ENCODE data around the gene EVL.
"Not testable (repeated sequence)": the region's sequence is repeated elsewhere in the genome, so short reads cannot be mapped to it uniquely, and the experiment has no call there.

Gene EVL

DNA sequence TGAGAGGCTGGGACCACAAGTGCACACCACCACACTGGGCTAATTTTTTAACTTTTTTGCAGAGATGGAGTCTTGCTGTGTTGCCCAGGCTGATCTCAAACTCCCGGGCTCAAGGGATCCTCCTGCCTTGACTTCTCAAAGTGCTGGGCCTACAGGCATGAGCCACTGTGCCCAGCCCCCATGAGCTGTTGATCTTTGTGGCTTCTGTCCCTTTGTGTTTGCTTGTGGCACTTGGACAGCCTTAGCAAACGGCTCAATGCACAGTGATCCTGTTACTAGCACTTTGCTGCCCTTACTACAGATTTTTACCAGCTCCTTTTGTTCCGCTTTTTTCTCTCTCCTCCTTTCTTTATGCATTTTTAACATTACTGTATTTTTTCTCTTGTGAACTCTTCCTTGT is 25.3 kb upstream of the EVL start:
- DNase-seq, result no peak

DNA sequence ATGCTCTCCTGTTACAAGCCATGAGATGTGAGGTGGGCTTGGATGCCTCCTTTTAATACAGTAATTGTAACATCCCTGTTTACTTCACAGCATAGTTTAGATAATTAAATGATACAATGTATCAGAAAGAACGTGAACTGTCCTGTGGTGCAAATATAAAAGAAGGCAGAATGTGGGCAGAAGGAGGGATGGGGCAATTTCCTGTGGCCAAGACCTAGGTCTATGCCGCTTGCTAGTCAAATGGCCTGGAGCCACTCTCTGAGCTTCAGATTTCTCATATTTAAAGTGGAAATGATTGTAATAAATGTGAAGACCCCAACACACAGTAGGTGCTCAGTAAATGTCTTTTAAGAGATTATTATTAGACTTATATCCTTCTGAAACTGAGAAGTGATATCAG is 24.0 kb upstream of the EVL start:
- DNase-seq, result no peak

DNA sequence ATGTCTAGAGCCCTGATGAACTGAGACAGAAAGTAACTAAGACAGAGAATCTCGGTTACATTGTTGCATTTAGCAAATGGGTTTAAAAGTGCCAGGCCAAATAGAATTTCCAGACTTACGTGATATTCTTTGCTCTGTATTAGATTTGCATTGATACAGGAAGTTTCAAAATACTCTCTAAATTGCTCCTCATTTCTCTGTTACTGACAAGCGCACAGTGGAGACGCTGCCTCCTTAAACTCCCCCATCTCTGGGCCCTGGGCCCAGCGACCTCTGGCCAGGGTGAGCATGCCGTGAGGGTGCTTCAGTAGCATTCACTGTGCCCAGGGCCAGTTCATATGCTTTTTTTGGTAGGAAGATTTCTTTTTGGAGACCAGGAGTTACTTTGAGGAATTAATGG is 22.9 kb upstream of the EVL start:
- DNase-seq, result no peak

DNA sequence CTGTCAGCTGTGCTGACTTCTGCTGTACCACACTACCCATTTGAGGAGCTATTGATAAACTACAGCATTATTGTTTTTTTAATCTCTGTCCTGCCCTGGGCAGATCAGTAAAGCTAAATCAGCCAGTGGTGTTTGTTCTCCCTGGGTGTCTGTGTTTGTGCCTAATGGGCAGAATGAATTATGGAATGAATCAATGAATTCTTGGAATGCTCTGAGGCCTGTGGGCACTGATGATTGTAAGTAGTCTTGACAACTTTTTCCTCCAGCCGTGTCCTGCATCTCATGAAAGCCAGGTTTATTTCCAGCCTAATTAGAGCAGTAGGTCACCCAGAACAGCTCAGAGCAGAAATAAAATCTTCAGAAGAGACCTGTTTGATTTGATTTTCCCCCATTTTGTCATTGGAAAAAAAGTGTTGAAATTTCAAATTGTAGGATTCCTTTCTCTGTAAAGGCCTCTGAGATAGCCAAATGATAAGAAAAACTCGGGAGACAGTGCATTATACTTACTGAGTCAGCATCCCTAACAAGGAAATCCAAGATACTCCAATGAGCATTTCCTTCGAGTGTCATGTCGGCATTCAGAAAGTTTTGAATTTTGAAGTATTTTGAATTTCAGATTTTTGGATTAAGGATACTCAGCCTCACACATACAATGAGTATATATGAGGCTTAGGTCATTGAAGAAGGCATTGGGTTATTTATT is 19.4 kb upstream of the EVL start:
- no peak for DNase-seq

DNA sequence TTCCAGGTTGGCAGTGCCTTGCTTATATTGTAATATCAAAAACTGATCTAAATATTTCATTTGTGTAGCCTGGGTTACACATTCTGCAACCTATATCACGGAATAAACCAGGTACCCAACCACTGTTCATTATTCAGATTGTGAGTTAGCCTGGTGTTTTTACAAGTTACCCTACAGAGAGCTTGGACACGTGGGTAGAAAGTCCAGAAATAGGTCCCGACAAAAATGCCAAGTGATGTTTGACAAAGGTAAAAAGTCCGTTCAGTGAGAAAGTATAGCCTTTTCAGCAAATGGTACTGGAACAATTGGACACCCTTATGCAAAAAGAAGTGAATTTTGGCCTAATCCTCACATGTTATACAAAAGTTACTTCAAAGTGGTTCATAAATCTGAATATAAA is 17.6 kb upstream of the EVL start:
- DNase-seq, result no peak

- no peak for DNase-seq
Measured at GRCh38 chr14:100048786-100049185, 16.4 kb upstream of the EVL start.

DNA sequence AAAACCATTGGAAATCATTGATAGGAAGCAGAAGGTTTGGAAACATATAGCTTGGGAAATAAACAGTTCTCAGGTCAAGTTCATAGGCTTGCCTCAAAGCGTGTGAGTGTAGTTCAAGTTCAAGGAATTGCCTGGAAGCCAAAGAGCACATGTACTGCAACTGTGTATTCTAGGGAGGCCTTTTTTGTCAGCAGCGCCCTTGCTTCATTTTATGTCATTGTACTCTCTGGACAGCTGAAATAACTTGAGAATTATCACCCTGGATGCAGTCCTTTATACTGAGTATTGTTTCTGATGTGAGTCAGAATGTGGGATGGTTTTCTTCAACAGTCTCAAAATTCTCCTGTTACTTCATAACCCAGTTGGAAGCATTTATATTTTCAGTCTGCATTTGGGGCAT is 16.0 kb upstream of the EVL start:
- DNase-seq, result no peak

- DNase-seq, result no peak
Measured at GRCh38 chr14:100051103-100051502, 14.1 kb upstream of the EVL start.

DNA sequence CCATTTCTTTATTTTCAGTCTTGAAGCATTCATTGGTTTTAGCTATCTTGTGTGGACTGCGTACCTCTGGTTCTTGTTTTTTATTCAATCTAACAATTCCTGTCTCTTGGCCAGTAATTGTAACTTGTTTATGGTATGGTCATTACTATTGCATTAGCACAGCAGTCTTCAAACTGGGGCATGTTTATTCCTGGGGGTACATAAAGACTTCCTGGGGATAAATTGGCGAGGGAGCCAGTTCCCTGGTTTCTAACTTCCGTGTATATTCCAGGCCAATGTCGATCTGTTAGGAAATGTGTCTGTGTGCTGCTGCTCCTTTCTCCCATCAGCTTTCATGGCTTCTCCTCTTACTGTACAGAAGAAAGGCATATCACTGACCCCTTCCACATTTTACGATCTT is 13.7 kb upstream of the EVL start:
- no peak for DNase-seq

DNA sequence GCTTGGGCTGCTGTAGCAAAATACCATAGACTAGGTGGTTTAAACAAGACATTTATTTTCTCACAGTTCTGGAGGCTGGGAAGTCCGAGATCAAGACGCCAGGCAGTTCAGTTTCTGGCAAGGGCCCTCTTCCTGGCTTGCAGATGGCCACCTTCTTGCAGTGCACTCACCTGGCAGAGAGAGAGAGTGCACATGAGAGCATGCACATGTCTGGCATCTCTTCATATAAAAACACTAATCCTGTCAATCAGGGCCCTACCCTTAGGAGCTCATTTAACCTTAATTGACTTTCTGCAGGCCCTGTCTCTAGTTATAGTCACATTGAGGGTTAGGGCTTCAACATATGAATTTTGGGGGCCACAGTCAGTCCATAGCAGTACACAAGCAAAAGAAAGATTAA is 12.4 kb upstream of the EVL start:
- no peak for DNase-seq

DNA sequence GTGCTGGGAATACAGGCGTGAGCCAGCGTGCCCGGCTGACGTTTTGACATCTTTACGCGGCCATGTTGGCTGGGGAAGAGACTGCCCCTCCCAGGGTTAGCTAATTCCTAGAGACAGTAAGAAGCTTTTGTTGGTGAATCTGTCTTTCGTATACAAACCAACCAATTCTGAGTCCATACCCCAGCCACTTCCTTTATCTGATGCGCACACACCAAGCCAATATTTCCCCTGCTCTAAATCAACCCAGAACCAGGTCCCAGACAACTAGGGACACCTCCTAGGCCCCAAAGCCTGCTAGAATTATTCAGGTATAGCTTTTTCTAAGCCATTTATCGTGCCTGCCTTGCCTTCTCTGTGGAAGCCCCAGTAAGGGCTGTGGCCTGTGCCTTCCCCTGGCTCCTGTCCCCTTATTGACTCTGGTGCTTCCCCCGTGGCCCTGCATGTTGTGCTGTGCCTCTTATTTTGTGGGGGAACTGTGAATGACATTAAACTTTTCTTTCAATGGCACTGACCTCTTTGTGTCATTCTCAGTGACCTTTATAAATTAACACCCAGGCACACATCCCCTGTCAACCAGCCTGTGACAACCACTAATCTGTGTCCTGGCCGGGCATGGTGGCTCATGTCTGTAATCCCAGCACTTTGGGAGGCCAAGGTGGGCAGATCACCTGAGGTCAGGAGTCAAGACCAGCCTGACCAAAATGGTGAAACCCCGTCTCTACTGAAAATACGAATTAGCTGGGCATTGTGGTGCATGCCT is 10.7 kb upstream of the EVL start:
- no peak for DNase-seq

GRCh38 chr14:100056431-100056830 is 8.8 kb upstream of the EVL start:
- DNase-seq, result no peak

- no peak for DNase-seq
Measured at GRCh38 chr14:100056964-100057795, 8.0 kb upstream of the EVL start.

DNA sequence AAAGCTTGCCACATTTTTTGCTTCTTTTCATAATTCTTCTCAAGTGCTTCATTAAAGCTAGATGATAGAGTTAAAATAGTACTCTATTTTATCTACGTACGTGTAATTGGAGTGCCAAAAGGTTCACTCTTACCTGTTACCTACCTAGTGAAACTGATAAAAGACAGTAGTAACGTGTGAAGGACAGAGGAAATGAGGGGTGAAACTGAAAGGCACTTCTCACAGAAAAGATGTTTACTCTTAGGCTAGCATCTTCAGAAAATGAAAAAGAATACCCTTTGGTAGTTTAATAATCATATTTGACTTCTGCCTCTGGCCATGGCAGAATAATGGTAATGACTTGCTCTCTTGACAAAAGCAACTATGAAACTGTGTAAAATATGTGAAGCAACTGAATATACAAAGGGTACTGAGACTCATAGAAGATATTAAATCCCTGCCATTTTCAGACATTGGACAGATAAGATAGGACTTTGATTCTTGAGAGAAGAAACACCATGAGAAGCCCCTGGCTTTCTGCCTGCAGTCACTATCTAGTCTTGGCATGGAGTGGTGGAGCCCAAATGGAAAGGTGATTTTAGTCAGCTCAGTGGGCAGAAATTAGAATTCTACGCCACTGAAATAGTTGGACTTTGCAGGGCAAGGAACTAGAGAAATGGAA is 6.3 kb upstream of the EVL start:
- no peak for DNase-seq

GRCh38 chr14:100059438-100059781 is 5.8 kb upstream of the EVL start:
- no peak for DNase-seq

GRCh38 chr14:100060760-100061159 is 4.5 kb upstream of the EVL start:
- no peak for DNase-seq

- no peak for DNase-seq
Measured at GRCh38 chr14:100062590-100062989, 2.6 kb upstream of the EVL start.

GRCh38 chr14:100063314-100063941 is 1.8 kb upstream of the EVL start:
- no peak for DNase-seq

- not testable (repeated sequence) for DNase-seq
Measured at GRCh38 chr14:100064335-100065092, 708 bp upstream of the EVL start.

- DNase-seq, result no peak
Measured at GRCh38 chr14:100065942-100066574, 836 bp downstream of the EVL start.

GRCh38 chr14:100066962-100067361 is 1.7 kb downstream of the EVL start:
- no peak for DNase-seq

DNA sequence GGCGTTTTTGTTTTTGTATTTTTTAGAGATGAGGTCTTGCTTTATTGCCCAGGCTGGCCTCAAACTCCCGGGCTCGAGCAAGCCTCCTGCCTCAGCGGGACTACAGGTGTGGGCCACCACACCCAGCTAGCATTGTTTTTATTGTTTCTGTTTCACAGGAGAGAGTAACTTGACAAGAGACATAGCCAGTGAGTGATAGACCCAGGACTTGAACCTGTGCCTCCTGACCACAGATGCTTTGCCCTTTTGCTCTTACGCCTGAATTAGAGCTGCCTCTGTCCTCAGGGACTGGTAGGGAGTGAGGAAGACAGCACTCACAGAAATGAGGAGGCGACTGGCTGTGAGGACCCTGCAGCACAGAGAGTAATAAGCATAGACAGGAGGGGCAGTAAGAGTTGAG is 2.3 kb downstream of the EVL start:
- no peak for DNase-seq
